Measurements from ENCODE around the gene TBC1D4.
"Not testable (repeated sequence)": the region's sequence is repeated elsewhere in the genome, so short reads cannot be mapped to it uniquely, and the experiment has no call there.

The TBC1D4 gene

GRCh38 chr13:75256922-75257321, 225.0 kb downstream of the TBC1D4 start:
- in situ Hi-C loops (cut with MboI; ENCODE audit: low pct_unique_long_range_greater_than_20kb, low sequenced_read_pairs, unreplicated experiment): no loop called here
- DNase-seq (ENCODE audit: low spot score): no peak
- no peak for TF ChIP-seq CTCF (IDR thresholded peaks at IDR 0.05; ENCODE audit: extremely low read depth, insufficient read depth, missing control alignments)

- no peak for TF ChIP-seq CTCF (IDR thresholded peaks at IDR 0.05; ENCODE audit: extremely low read depth, insufficient read depth, missing control alignments)
- DNase-seq (ENCODE audit: low spot score): no peak
- in situ Hi-C loops (cut with MboI; ENCODE audit: low pct_unique_long_range_greater_than_20kb, low sequenced_read_pairs, unreplicated experiment): no loop called here
Observed at GRCh38 chr13:75255653-75256052, 226.3 kb downstream of the TBC1D4 start.

GRCh38 chr13:75255147-75255546, 226.8 kb downstream of the TBC1D4 start:
- no peak for TF ChIP-seq CTCF (IDR thresholded peaks at IDR 0.05; ENCODE audit: extremely low read depth, insufficient read depth, missing control alignments)
- in situ Hi-C loops (cut with MboI; ENCODE audit: low pct_unique_long_range_greater_than_20kb, low sequenced_read_pairs, unreplicated experiment): no loop called here
- DNase-seq (ENCODE audit: low spot score): no peak

- TF ChIP-seq CTCF (IDR thresholded peaks at IDR 0.05; ENCODE audit: extremely low read depth, insufficient read depth, missing control alignments): no peak
- in situ Hi-C loops (cut with MboI; ENCODE audit: low pct_unique_long_range_greater_than_20kb, low sequenced_read_pairs, unreplicated experiment): no loop called here
- no peak for DNase-seq (ENCODE audit: low spot score)
Observed at GRCh38 chr13:75251188-75251587, 230.8 kb downstream of the TBC1D4 start.

- DNase-seq (ENCODE audit: low spot score): no peak
- in situ Hi-C loops (cut with MboI; ENCODE audit: low pct_unique_long_range_greater_than_20kb, low sequenced_read_pairs, unreplicated experiment): no loop called here
- no peak for TF ChIP-seq CTCF (IDR thresholded peaks at IDR 0.05; ENCODE audit: extremely low read depth, insufficient read depth, missing control alignments)
Observed at GRCh38 chr13:75250526-75251178, 231.3 kb downstream of the TBC1D4 start.

- DNase-seq (ENCODE audit: low spot score); in situ Hi-C loops (cut with MboI; ENCODE audit: low pct_unique_long_range_greater_than_20kb, low sequenced_read_pairs, unreplicated experiment): not testable (repeated sequence)
Observed at GRCh38 chr13:75245578-75245977, 236.4 kb downstream of the TBC1D4 start.

- DNase-seq (ENCODE audit: low spot score); in situ Hi-C loops (cut with MboI; ENCODE audit: low pct_unique_long_range_greater_than_20kb, low sequenced_read_pairs, unreplicated experiment): not testable (repeated sequence)
Observed at GRCh38 chr13:75240240-75240639, 241.7 kb downstream of the TBC1D4 start.

- in situ Hi-C loops (cut with MboI; ENCODE audit: low pct_unique_long_range_greater_than_20kb, low sequenced_read_pairs, unreplicated experiment): no loop called here
- TF ChIP-seq CTCF (IDR thresholded peaks at IDR 0.05; ENCODE audit: extremely low read depth, insufficient read depth, missing control alignments): no peak
- no peak for DNase-seq (ENCODE audit: low spot score)
Observed at GRCh38 chr13:75236774-75237173, 245.2 kb downstream of the TBC1D4 start.

Measured in GM13977 (cell line).